ENCODE measurements around the gene NEU1.
A peak's percentile ranks its signal among the peaks of the same experiment; 100 is the strongest.
"Not testable (repeated sequence)": the region's sequence is repeated elsewhere in the genome, so short reads cannot be mapped to it uniquely, and the experiment has no call there.

The NEU1 gene

GRCh38 chr6:31871046-31871659 is 8.5 kb upstream of the NEU1 start:
- no peak for DNase-seq

GRCh38 chr6:31870385-31870921 is 7.8 kb upstream of the NEU1 start:
- DNase-seq: peak; percentile 16

GRCh38 chr6:31869343-31869742 is 6.7 kb upstream of the NEU1 start:
- DNase-seq: no peak

- not testable (repeated sequence) for DNase-seq
These were observed 6.0 kb upstream of the NEU1 start for GRCh38 chr6:31868658-31868971.

- no peak for DNase-seq
These were observed 2.8 kb upstream of the NEU1 start for GRCh38 chr6:31865205-31866118.

- no peak for DNase-seq
These were observed 2.2 kb upstream of the NEU1 start for GRCh38 chr6:31864818-31865204.

GRCh38 chr6:31864123-31864562 is 1.5 kb upstream of the NEU1 start:
- not testable (repeated sequence) for DNase-seq

GRCh38 chr6:31861919-31862343 is 690 bp downstream of the NEU1 start:
- no peak for DNase-seq

GRCh38 chr6:31861150-31861549 is 1.5 kb downstream of the NEU1 start:
- DNase-seq: no peak

GRCh38 chr6:31860349-31860748 is 2.3 kb downstream of the NEU1 start:
- no peak for DNase-seq

GRCh38 chr6:31859923-31860322 is 2.7 kb downstream of the NEU1 start:
- DNase-seq: no peak

GRCh38 chr6:31858707-31859106 is 3.9 kb downstream of the NEU1 start:
- no peak for DNase-seq

GRCh38 chr6:31857774-31858173 is 4.8 kb downstream of the NEU1 start:
- DNase-seq: not testable (repeated sequence)

- DNase-seq: not testable (repeated sequence)
These were observed 10.5 kb downstream of the NEU1 start for GRCh38 chr6:31851980-31852718.

GRCh38 chr6:31851485-31851832 is 11.2 kb downstream of the NEU1 start:
- no peak for DNase-seq

- no peak for DNase-seq
These were observed 11.7 kb downstream of the NEU1 start for GRCh38 chr6:31850765-31851484.

GRCh38 chr6:31847276-31847978 is 15.2 kb downstream of the NEU1 start:
- DNase-seq: no peak

GRCh38 chr6:31844507-31844906 is 18.1 kb downstream of the NEU1 start:
- no peak for DNase-seq

- no peak for DNase-seq
These were observed 20.6 kb downstream of the NEU1 start for GRCh38 chr6:31842053-31842452.

- not testable (repeated sequence) for DNase-seq
These were observed 22.9 kb downstream of the NEU1 start for GRCh38 chr6:31839779-31840126.

- DNase-seq: no peak
These were observed 23.7 kb downstream of the NEU1 start for GRCh38 chr6:31838968-31839367.

- DNase-seq: not testable (repeated sequence)
These were observed 24.5 kb downstream of the NEU1 start for GRCh38 chr6:31838114-31838553.

Measured in SHP77 treated with DMSO at 0.1 percent for 48 hours (cell line).